Gastroesophageal sphincter (tissue), 4 donors: ENCODE data around the gene GRAMD4. TPM values are rescaled to one million over a fixed set of nuclear protein-coding genes. Genes with fewer than 3 reads are reported as not detected.

ENCODE experiments used
- ATAC-seq: fragments of 150-250 bp; one replicate; pipeline ENCODE4 v1.9.1; 2016; ENCODE audit warnings: mild to moderate bottlenecking, moderate library complexity
- H3K27ac ChIP-seq, 4 donors: fragments of 200-600 bp; sonication (generic) in 3 of 4; 1 replicate in 3 of 4; 2 replicates in 1 of 4; pipeline ENCODE4 v1.5.1; 2016 to 2019
- H3K27me3 ChIP-seq: fragments of 200-600 bp; sonication (generic); one replicate; pipeline ENCODE4 v1.5.1; 2019
- H3K36me3 ChIP-seq, 2 donors: fragments of 200-600 bp; sonication (generic); one replicate each; pipeline ENCODE4 v1.5.1; 2019; ENCODE audit warnings: control low read depth in 1 of 2
- H3K4me1 ChIP-seq, 3 donors: fragments of 200-600 bp; sonication (generic); 1 replicate in 2 of 3; 2 replicates in 1 of 3; pipeline ENCODE4 v1.5.1; 2016 to 2019; ENCODE audit warnings: control low read depth in 2 of 3
- H3K4me3 ChIP-seq, 2 donors: fragments of 200-600 bp; sonication (generic); one replicate each; pipeline ENCODE4 v1.5.1; 2019; ENCODE audit warnings: mild to moderate bottlenecking in 1 of 2, moderate library complexity in 1 of 2
- H3K9me3 ChIP-seq, 3 donors: fragments of 200-600 bp; sonication (generic); one replicate each; pipeline ENCODE4 v1.5.1; 2017 to 2019; ENCODE audit warnings: control low read depth in 2 of 3
- CTCF ChIP-seq, 4 experiments: fragments of 200-600 bp in 2 of 4; fragments of 450-650 bp in 2 of 4; sonication (generic) in 1 of 4; IDR thresholded peaks; one replicate each; pipeline ENCODE4 v1.5.1; 2017 to 2019; ENCODE audit warnings: antibody characterized with exemption in 4 of 4, mild to moderate bottlenecking in 2 of 4, moderate library complexity in 2 of 4
- EP300 ChIP-seq: sonication (generic); formaldehyde crosslinking; IDR thresholded peaks from one replicate; pipeline ENCODE4 v1.6.1; 2017; ENCODE audit warnings: antibody characterized with exemption, mild to moderate bottlenecking
- POLR2A ChIP-seq, 2 donors: fragments of 450-650 bp; IDR thresholded peaks; one replicate each; pipeline ENCODE4 v1.6.1; 2017; ENCODE audit warnings: antibody characterized with exemption in 2 of 2, mild to moderate bottlenecking in 2 of 2, moderate library complexity in 1 of 2
- POLR2AphosphoS5 ChIP-seq: sonication (generic); formaldehyde crosslinking; IDR thresholded peaks from one replicate; pipeline ENCODE4 v1.6.1; 2017; ENCODE audit warnings: antibody characterized with exemption
- WGBS, 2 donors: methylation state at CpG; one replicate each; pipeline ENCODE4 v1.1.5; 2018; ENCODE audit warnings: low coverage in 1 of 2; 5-methylcytosine and 5-hydroxymethylcytosine counted together
- total RNA-seq, 4 donors: library from RNA; depleted of rRNA; stranded (reverse); fragments of >200 nt; gene quantifications; one replicate each; pipeline ENCODE4 v1.1.0, GENCODE V29; 2016

The GRAMD4 gene
- total RNA-seq, 4 donors from 2014 or later, result 10.8 to 53.3 (median 33.2) TPM

GRCh38 chr22:46703996-46704370 is 83.8 kb downstream of the GRAMD4 start:
- H3K36me3 ChIP-seq, result peaks cover 0 to 100% of the 10 kb centered on the region in 2 donors
- no CpG with 5 or more reads among the region's 6 CpGs for WGBS, 2 donors
- H3K27me3 ChIP-seq, result no peaks in the 10 kb centered on the region
- H3K27ac ChIP-seq, result no peak overlapping the region
- no peak overlapping the region for H3K4me3 ChIP-seq
- H3K4me1 ChIP-seq, result no peaks in the 10 kb centered on the region
- ATAC-seq, result no peak
- TF ChIP-seq POLR2AphosphoS5, result no peak
- no peak for TF ChIP-seq CTCF (IDR thresholded peaks at IDR 0.05)
- no peak for TF ChIP-seq EP300
- TF ChIP-seq POLR2A (IDR thresholded peaks at IDR 0.05), result no peak
- no peaks in the 10 kb centered on the region for H3K9me3 ChIP-seq

- WGBS, 2 donors, result 92% methylated on average over 2 of the region's 12 CpGs; no CpG with 5 or more reads in 1 of the 2 donors
- Histone ChIP-seq H3K27me3 (no peaks in the 10 kb centered on the region), H3K9me3 (no peaks in the 10 kb centered on the region), H3K36me3 (peaks cover 0 to 100% of the 10 kb centered on the region in 2 donors), H3K4me1 (no peaks in the 10 kb centered on the region), H3K27ac (no peak overlapping the region), H3K4me3 (no peak overlapping the region)
- no peak for ATAC-seq
- TF ChIP-seq EP300 (no peak), CTCF (IDR thresholded peaks at IDR 0.05) (no peak), POLR2A (IDR thresholded peaks at IDR 0.05) (no peak), POLR2AphosphoS5 (no peak)
Measured at GRCh38 chr22:46706060-46706459, 85.9 kb downstream of the GRAMD4 start.

GRCh38 chr22:46707305-46707704 is 87.1 kb downstream of the GRAMD4 start:
- no peak for ATAC-seq
- H3K4me3 ChIP-seq, result no peak overlapping the region
- no peak overlapping the region for H3K27ac ChIP-seq
- H3K4me1 ChIP-seq, result no peaks in the 10 kb centered on the region
- WGBS, 2 donors, result 83 to 100% methylated on average over 1 to 7 of the region's 13 CpGs
- H3K9me3 ChIP-seq, result no peaks in the 10 kb centered on the region
- no peaks in the 10 kb centered on the region for H3K27me3 ChIP-seq
- TF ChIP-seq POLR2A (IDR thresholded peaks at IDR 0.05) (no peak), POLR2AphosphoS5 (no peak), EP300 (no peak), CTCF (IDR thresholded peaks at IDR 0.05) (no peak)
- H3K36me3 ChIP-seq, result peaks cover 0 to 100% of the 10 kb centered on the region in 2 donors

- Histone ChIP-seq H3K27me3 (no peaks in the 10 kb centered on the region), H3K9me3 (no peaks in the 10 kb centered on the region), H3K4me3 (no peak overlapping the region), H3K27ac (no peak overlapping the region), H3K36me3 (peaks cover 0 to 96% of the 10 kb centered on the region in 2 donors), H3K4me1 (no peaks in the 10 kb centered on the region)
- 89% methylated on average over 15 of the region's 32 CpGs; no CpG with 5 or more reads in 1 of the 2 donors for WGBS, 2 donors
- TF ChIP-seq POLR2AphosphoS5, result no peak
- TF ChIP-seq EP300, result no peak
- TF ChIP-seq CTCF (IDR thresholded peaks at IDR 0.05), result no peak
- no peak for TF ChIP-seq POLR2A (IDR thresholded peaks at IDR 0.05)
- no peak for ATAC-seq
Measured at GRCh38 chr22:46707827-46708570, 87.8 kb downstream of the GRAMD4 start.

GRCh38 chr22:46708766-46709330 is 88.7 kb downstream of the GRAMD4 start:
- Histone ChIP-seq H3K9me3 (no peaks in the 10 kb centered on the region), H3K27me3 (no peaks in the 10 kb centered on the region), H3K36me3 (peaks cover 0 to 89% of the 10 kb centered on the region in 2 donors), H3K4me3 (no peak overlapping the region), H3K27ac (no peak overlapping the region), H3K4me1 (peaks cover 0 to 4% (median 2%) of the 10 kb centered on the region in 3 donors)
- TF ChIP-seq EP300, result no peak
- TF ChIP-seq POLR2A (IDR thresholded peaks at IDR 0.05), result no peak
- no peak for TF ChIP-seq CTCF (IDR thresholded peaks at IDR 0.05)
- TF ChIP-seq POLR2AphosphoS5, result no peak
- no peak for ATAC-seq
- WGBS, 2 donors, result 93% methylated on average over 6 of the region's 17 CpGs; no CpG with 5 or more reads in 1 of the 2 donors
